ENCODE results near the gene NPAS3. TPM values are rescaled to one million over a fixed set of nuclear protein-coding genes. Genes with fewer than 3 reads are reported as not detected.

The NPAS3 gene
- 0.86 and 0.97 TPM in 2 replicates for total RNA-seq

GRCh38 chr14:32938719-32939253, at the start of gene NPAS3:
TSS of gene NPAS3 (plus strand) at chr14:32938879.
- no peak for TF ChIP-seq CTCF (IDR thresholded peaks at IDR 0.05; ENCODE audit: insufficient read depth, low read depth, low read length)
- H3K4me3 ChIP-seq (ENCODE audit: low read depth, low read length), result peak within 1 kb of the TSS; percentile 67
- no peak for DNase-seq (ENCODE audit: low read depth)

- DNase-seq (ENCODE audit: low read depth), result peak; percentile 65
- TF ChIP-seq CTCF (IDR thresholded peaks at IDR 0.05; ENCODE audit: insufficient read depth, low read depth, low read length), result no peak
- H3K4me3 ChIP-seq (ENCODE audit: low read depth, low read length), result peak overlapping the region; percentile 70
These were observed 41.5 kb upstream of the NPAS3 start for GRCh38 chr14:32896979-32897697.

- no peak for TF ChIP-seq CTCF (IDR thresholded peaks at IDR 0.05; ENCODE audit: insufficient read depth, low read depth, low read length)
- H3K4me3 ChIP-seq (ENCODE audit: low read depth, low read length), result peak overlapping the region; percentile 70
- DNase-seq (ENCODE audit: low read depth), result no peak
These were observed 41.0 kb upstream of the NPAS3 start for GRCh38 chr14:32897698-32898064.

- DNase-seq (ENCODE audit: low read depth), result no peak
- H3K4me3 ChIP-seq (ENCODE audit: low read depth, low read length), result no peak overlapping the region
- TF ChIP-seq CTCF (IDR thresholded peaks at IDR 0.05; ENCODE audit: insufficient read depth, low read depth, low read length), result no peak
These were observed 39.8 kb upstream of the NPAS3 start for GRCh38 chr14:32898876-32899275.

- TF ChIP-seq CTCF (IDR thresholded peaks at IDR 0.05; ENCODE audit: insufficient read depth, low read depth, low read length), result no peak
- no peak overlapping the region for H3K4me3 ChIP-seq (ENCODE audit: low read depth, low read length)
- no peak for DNase-seq (ENCODE audit: low read depth)
These were observed 38.1 kb upstream of the NPAS3 start for GRCh38 chr14:32900547-32900946.

GRCh38 chr14:32905013-32905412, 33.7 kb upstream of the NPAS3 start:
- DNase-seq (ENCODE audit: low read depth), result no peak
- no peak for TF ChIP-seq CTCF (IDR thresholded peaks at IDR 0.05; ENCODE audit: insufficient read depth, low read depth, low read length)
- no peak overlapping the region for H3K4me3 ChIP-seq (ENCODE audit: low read depth, low read length)

Measured in fibroblast of villous mesenchyme (primary cell).